Lower leg skin (tissue), 4 donors: ENCODE data around the gene BABAM2. TPM values are rescaled to one million over a fixed set of nuclear protein-coding genes. Genes with fewer than 3 reads are reported as not detected.
"Not testable (repeated sequence)": the region's sequence is repeated elsewhere in the genome, so short reads cannot be mapped to it uniquely, and the experiment has no call there.

Experiments used
- DNase-seq, 2 donors: peaks; one replicate each; pipeline ENCODE4 v3.0.0-alpha.2; 2019; ENCODE audit warnings: low spot score in 2 of 2
- H3K4me3 ChIP-seq: fragments of 200-600 bp; sonication (generic); 2 replicates; pipeline ENCODE4 v1.5.1; 2017; ENCODE audit warnings: mild to moderate bottlenecking, low read depth; ENCODE audit not compliant: poor library complexity, severe bottlenecking
- CTCF ChIP-seq, 3 donors: fragments of 450-650 bp; IDR thresholded peaks; one replicate each; pipeline ENCODE4 v1.5.1; 2016; ENCODE audit warnings: antibody characterized with exemption in 3 of 3, mild to moderate bottlenecking in 3 of 3, moderate library complexity in 2 of 3
- POLR2A ChIP-seq, 2 donors: fragments of 450-650 bp; IDR thresholded peaks; one replicate each; pipeline ENCODE4 v1.6.1; 2016 to 2017; ENCODE audit warnings: antibody characterized with exemption in 2 of 2, mild to moderate bottlenecking in 1 of 2, moderate library complexity in 1 of 2
- WGBS, 2 donors: methylation state at CpG; one replicate each; pipeline ENCODE4 v1.1.5; 2018; 5-methylcytosine and 5-hydroxymethylcytosine counted together
- intact Hi-C: fragments of 100-400 bp; cut with DNase I; formaldehyde crosslinking; loops from one replicate; pipeline ENCODE4 v1.15.0; 2023; ENCODE audit warnings: low total_unique reads
- total RNA-seq, 4 donors: library from RNA; depleted of rRNA; stranded (reverse); fragments of >200 nt; gene quantifications; one replicate each; pipeline ENCODE4 v1.1.0, GENCODE V29; 2016

BABAM2 gene
- total RNA-seq, 4 donors from 2014 or later, result 18.4 to 28.5 (median 23.9) TPM

DNA sequence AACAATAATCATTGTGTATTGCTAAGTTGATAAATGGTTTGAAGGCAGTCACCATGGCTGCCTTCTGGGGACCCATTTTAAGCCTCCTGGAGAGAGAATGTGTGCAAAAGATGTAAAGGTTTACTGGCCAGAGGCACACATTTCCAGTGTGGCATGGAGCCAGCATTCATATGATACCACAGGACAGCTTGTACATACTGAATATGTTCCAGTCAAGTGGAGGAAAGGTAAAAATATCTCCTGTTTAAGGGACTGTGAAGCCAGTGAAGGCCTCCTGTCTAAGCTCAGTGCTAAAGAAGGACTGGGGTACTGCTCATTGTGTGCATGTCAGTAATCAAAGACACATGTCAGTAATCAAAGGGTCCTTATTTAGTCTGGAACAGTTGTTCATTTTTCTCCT is 119.2 kb downstream of the BABAM2 start:
- H3K4me3 ChIP-seq, result no peak overlapping the region
- intact Hi-C loops, result no loop called here
- TF ChIP-seq CTCF (IDR thresholded peaks at IDR 0.05) (no peak), POLR2A (IDR thresholded peaks at IDR 0.05) (no peak)
- no peak for DNase-seq

- intact Hi-C loops, result no loop called here
- TF ChIP-seq POLR2A (IDR thresholded peaks at IDR 0.05) (no peak), CTCF (IDR thresholded peaks at IDR 0.05) (no peak)
- no peak for DNase-seq
- no peak overlapping the region for H3K4me3 ChIP-seq
- 84 to 89% methylated on average over 3 of the region's 3 CpGs for WGBS, 2 donors
Observed at GRCh38 chr2:28011322-28011737, 120.8 kb downstream of the BABAM2 start.

- WGBS, 2 donors, result 94 to 95% methylated on average over 2 of the region's 2 CpGs
- DNase-seq, intact Hi-C loops, H3K4me3 ChIP-seq: not testable (repeated sequence)
Observed at GRCh38 chr2:28018474-28018873, 127.9 kb downstream of the BABAM2 start.

- 92 to 96% methylated on average over 2 of the region's 2 CpGs for WGBS, 2 donors
- intact Hi-C loops, H3K4me3 ChIP-seq, DNase-seq: not testable (repeated sequence)
Observed at GRCh38 chr2:28019521-28019920, 129.0 kb downstream of the BABAM2 start.

GRCh38 chr2:28021898-28022297 is 131.4 kb downstream of the BABAM2 start:
- WGBS, 2 donors, result 94% methylated on average over 9 of the region's 9 CpGs
- intact Hi-C loops, result no loop called here
- no peak for TF ChIP-seq POLR2A (IDR thresholded peaks at IDR 0.05)
- no peak for TF ChIP-seq CTCF (IDR thresholded peaks at IDR 0.05)
- H3K4me3 ChIP-seq, result no peak overlapping the region
- DNase-seq, result no peak

DNA sequence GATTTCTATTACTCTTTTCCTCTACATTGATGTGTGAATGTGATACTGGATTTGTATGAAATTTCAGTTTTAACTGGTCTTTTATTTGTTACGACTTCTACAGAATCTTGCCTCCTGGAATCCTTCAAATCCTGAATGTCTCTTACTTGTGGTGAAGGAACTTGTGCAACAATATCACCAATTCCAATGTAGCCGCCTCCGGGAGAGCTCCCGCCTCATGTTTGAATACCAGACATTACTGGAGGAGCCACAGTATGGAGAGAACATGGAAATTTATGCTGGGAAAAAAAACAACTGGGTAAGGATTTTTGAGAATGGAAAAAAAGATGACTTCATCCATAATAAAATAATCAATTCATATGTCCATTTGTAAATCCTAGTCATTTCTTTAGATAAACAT is 134.6 kb downstream of the BABAM2 start:
- 89 to 94% methylated on average over 4 of the region's 4 CpGs for WGBS, 2 donors
- intact Hi-C loops, result no loop called here
- no peak overlapping the region for H3K4me3 ChIP-seq
- no peak for DNase-seq
- TF ChIP-seq CTCF (IDR thresholded peaks at IDR 0.05), result no peak
- no peak for TF ChIP-seq POLR2A (IDR thresholded peaks at IDR 0.05)

DNA sequence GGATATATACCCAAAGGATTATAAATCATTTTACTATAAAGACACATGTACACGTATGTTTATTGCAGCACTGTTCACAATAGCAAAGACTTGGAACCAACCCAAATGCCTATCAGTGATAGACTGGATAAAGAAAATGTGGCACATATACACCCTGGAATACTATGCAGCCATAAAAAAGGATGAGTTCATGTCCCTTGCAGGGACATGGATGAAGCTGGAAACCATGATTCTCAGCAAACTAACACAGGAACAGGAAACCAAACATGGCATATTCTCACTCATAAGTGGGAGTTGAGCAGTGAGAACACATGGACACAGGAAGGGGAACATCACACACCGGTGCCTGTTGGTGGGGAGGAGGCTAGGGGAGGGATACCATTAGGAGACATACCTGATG is 135.7 kb downstream of the BABAM2 start:
- WGBS, 2 donors, result 93 to 98% methylated on average over 2 of the region's 2 CpGs
- DNase-seq, intact Hi-C loops, H3K4me3 ChIP-seq: not testable (repeated sequence)
